ENCODE measurements around the gene PRKX.
"Not testable (repeated sequence)": the region's sequence is repeated elsewhere in the genome, so short reads cannot be mapped to it uniquely, and the experiment has no call there.

The PRKX gene

DNA sequence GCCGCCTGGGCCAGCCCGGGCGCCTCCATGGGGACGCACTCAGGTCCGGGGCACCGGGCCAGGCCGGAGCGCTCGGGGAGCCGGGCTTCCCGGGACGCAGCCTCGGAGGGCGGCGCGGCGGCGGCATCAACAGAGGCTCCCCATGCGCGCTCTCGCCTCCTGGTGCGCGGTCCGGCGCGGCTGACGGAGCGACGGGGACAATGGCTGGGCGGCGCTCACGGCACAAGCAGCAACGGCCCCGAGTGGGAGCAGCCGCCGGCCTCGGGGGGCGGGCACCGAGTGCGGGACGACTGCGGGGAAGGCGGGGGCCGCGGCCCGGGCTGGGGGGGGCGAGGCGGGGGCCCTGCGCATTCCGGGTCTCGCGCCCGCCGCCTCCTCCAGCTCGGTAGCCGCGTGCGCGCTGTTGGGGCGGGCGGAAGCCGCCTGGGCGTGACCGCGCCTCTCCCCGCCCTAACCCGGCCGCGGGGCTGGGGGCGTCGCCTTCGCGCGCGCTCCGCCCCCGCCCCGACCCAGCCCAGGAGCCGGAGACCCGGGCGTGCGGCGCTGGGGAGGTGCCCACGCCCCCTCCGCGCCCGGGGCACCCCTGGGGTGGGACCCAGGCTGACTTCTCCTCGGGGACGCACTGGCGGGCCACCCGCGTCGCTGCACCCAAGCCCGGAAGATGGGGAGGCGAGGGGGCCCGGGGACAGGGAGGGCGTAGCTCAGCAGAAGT, at the start of gene PRKX:
Gene PRKX (minus strand): TSS at position 425 of the 712 bp plus-strand sequence. CDS start 396 bp downstream, at position 29.
- DNase-seq, result peak; percentile 35

GRCh38 chrX:3763111-3763510, 49.7 kb upstream of the PRKX start:
- DNase-seq, result peak; percentile 59

- DNase-seq, result no peak
These were observed 44.1 kb upstream of the PRKX start for GRCh38 chrX:3757510-3758025.

DNA sequence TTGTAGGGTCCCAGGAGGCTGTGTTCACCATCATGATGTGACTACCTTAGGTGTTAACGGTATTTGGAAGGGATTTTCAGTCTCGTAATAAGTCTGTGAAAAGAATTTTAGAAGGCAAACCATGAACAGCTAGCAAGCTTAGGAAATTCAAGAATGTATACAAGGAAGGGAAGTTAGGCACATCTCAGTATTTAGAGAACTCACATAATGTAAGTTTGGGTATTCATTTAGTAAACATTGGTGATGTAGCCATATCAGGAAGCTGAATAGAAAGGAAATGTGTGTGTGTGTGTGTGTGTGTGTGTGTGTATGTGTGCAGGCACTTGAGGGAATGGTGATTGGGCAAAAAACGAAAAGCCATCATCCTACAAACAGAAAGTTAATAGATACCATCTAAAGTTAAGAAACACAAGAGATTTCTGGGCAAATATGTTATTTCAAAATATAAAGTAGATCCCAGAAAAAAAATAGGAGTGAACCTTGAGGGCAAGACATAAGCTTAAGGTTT, 34.7 kb upstream of the PRKX start:
- no peak for DNase-seq

- DNase-seq, result no peak
These were observed 30.5 kb upstream of the PRKX start for GRCh38 chrX:3743801-3744439.

- DNase-seq, result peak; percentile 41
These were observed 27.5 kb upstream of the PRKX start for GRCh38 chrX:3740946-3741345.

- DNase-seq, result no peak
These were observed 25.1 kb upstream of the PRKX start for GRCh38 chrX:3738509-3738908.

- DNase-seq, result not testable (repeated sequence)
These were observed 23.1 kb upstream of the PRKX start for GRCh38 chrX:3736536-3736935.

GRCh38 chrX:3735891-3736290, 22.4 kb upstream of the PRKX start:
- not testable (repeated sequence) for DNase-seq

- DNase-seq, result not testable (repeated sequence)
These were observed 21.0 kb upstream of the PRKX start for GRCh38 chrX:3734456-3734855.

DNA sequence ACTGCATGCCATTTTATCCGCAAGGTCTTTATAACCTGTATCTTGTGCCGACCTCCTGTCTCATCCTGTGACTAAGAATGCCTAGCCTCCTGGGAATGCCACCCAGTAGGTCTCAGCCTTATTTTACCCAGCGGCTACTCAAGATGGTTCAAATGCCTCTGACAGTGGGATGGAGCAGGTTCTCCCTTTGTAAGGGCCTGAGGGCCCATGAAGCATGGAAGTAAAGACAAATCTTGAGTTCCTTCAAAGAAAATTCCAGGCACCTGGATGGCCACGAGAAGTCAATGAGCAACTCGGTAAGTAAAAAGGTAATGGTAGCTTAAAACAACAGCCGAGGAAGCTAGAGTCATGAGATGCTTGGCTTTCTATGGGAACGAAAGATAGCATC, 19.6 kb upstream of the PRKX start:
- DNase-seq, result no peak

- not testable (repeated sequence) for DNase-seq
These were observed 19.0 kb upstream of the PRKX start for GRCh38 chrX:3732326-3733042.

GRCh38 chrX:3728454-3728853, 15.0 kb upstream of the PRKX start:
- no peak for DNase-seq

- not testable (repeated sequence) for DNase-seq
These were observed 10.0 kb upstream of the PRKX start for GRCh38 chrX:3723460-3723859.

GRCh38 chrX:3717742-3718420, 4.4 kb upstream of the PRKX start:
- no peak for DNase-seq

- no peak for DNase-seq
These were observed 2.5 kb upstream of the PRKX start for GRCh38 chrX:3715921-3716320.

GRCh38 chrX:3714706-3715479, 1.4 kb upstream of the PRKX start:
- not testable (repeated sequence) for DNase-seq

DNA sequence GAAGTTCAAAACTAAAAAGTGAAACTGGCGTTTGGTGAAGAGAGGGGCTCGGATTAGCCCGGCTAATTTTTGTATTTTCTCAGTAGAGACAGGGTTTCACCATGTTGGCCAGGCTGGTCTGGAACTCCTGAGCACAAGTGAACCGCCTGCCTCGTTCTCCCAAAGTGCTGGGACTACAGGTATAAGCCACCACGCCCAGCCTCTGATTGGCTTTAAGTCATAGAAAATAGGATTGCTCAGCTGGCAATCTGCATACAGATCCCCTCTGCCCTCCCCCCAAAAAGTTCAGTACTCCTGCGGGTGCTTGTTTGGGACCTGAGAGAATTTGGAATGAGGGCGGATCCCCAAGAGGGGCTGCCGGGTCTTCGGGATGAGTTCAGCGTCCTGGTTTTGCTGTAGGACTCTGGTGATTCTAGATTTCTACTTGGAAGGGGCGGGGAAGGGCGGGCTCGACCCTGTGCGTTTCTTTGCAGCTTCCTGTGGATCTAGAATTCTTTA, 537 bp upstream of the PRKX start:
- no peak for DNase-seq

- DNase-seq, result no peak
These were observed 602 bp downstream of the PRKX start for GRCh38 chrX:3712870-3713224.

DNA sequence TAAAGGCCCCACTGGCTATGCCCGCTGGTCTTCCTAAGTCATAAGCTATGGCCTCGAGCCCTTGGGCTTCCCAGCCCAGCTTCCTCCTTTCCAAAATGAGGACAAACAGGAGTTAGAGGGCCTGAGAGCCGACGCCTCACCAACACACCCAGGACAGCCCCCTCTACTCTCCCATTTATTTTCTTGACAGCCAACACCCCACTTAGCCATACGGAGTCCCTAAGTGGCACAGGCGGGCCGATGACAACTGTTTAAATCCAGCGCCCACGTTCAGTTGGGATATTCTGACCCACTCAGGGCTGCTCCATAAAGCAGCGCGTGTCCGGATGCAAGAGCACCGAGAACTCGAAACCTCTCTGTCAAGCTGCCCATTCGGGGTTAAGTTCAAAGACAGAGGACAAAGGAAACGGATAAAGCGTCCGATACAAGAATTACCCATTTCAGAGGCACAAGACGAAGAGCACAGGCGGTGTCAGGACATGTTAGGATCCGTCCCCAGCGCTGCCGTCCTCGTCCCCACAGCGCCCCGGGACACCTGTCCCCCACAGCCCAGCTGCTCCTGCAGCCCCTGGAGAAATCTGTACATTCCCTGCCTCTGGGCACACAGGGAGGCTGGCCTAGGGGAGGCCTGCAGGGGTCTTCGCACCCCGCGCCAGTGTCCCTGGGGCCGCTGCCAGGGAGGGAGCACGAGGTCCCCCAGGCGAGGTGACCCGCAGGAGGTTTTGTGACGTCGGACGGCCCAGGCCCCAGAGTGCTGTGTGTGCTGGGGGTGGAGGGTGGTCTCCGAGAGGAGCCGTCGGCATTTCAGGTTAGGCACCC, 1.2 kb downstream of the PRKX start:
- no peak for DNase-seq

- DNase-seq, result no peak
These were observed 2.0 kb downstream of the PRKX start for GRCh38 chrX:3711331-3711917.

Measured in MV-4-11 (cell line).